ENCODE data around the gene LRRC10. TPM values are rescaled to one million over a fixed set of nuclear protein-coding genes. Genes with fewer than 3 reads are reported as not detected.
"Not testable (repeated sequence)": the region's sequence is repeated elsewhere in the genome, so short reads cannot be mapped to it uniquely, and the experiment has no call there.

LRRC10 gene
- total RNA-seq, 2 experiments from 2014 or later: not detected

GRCh38 chr12:69608114-69608513 lies 2.6 kb downstream of the LRRC10 start:
- ChIA-PET CTCF (interaction anchor here (0.7 kb wide), 1 partner anchor 156 kb away, joined by 3 read pairs; no protein-coding TSS in a partner anchor), POLR2A (no interaction called here)
- Mint-ChIP-seq H3K36me3 (ENCODE audit: low read depth) (peaks cover 7% of the 10 kb centered on the region), H3K4me3 (no peak overlapping the region), H3K4me1 (no peaks in the 10 kb centered on the region), H3K27ac (no peak overlapping the region), H3K27me3 (peaks cover 3% of the 10 kb centered on the region), H3K9me3 (no peaks in the 10 kb centered on the region)
- no peak for DNase-seq

- H3K9me3 Mint-ChIP-seq, DNase-seq, POLR2A ChIA-PET, CTCF ChIA-PET, H3K4me3 Mint-ChIP-seq, H3K27me3 Mint-ChIP-seq, H3K4me1 Mint-ChIP-seq, H3K27ac Mint-ChIP-seq: not testable (repeated sequence)
- peaks cover 34% of the 10 kb centered on the region for H3K36me3 Mint-ChIP-seq (ENCODE audit: low read depth)
Measured at GRCh38 chr12:69604275-69604674, 6.4 kb downstream of the LRRC10 start.

DNA sequence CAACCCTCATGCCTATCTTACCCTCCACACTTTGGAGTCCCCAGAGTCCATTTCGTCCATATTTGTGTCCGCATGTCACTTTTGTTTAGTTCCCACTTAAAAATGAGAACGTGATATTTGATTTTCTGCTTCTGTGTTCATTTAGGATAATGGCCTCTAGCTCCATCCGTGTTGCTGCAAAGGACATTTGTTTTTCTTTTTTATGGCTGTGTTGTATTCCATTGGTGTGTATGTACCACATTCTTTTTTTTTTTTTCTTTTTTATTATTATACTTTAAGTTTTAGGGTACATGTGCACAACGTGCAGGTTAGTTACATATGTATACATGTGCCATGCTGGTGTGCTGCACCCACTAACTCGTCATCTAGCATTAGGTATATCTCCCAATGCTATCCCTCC lies 7.2 kb downstream of the LRRC10 start:
- H3K4me3 Mint-ChIP-seq, H3K9me3 Mint-ChIP-seq, DNase-seq, H3K4me1 Mint-ChIP-seq, H3K27me3 Mint-ChIP-seq, POLR2A ChIA-PET, CTCF ChIA-PET, H3K27ac Mint-ChIP-seq: not testable (repeated sequence)
- H3K36me3 Mint-ChIP-seq (ENCODE audit: low read depth): peaks cover 38% of the 10 kb centered on the region

DNA sequence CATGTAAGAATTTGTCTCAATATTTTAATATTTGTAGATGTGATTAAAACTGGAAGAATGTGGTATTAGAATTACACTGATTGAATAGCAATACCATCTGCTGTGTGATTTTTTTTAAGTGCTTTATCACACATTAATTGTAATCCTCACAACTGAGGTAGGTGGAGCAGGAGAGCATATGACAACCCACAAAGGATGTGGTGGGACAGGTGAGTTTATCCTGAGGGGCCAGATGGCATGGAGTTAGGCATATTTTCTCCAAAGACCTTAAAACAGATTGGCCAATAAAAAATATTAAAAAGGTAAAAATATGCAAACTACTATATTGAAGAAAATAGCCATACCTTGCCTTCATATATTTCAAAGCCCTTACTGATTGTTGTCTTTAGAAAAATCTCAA lies 7.8 kb downstream of the LRRC10 start:
- Mint-ChIP-seq H3K4me3 (no peak overlapping the region), H3K27ac (no peak overlapping the region), H3K27me3 (no peaks in the 10 kb centered on the region), H3K9me3 (no peaks in the 10 kb centered on the region), H3K36me3 (ENCODE audit: low read depth) (peaks cover 43% of the 10 kb centered on the region), H3K4me1 (no peaks in the 10 kb centered on the region)
- DNase-seq: no peak
- ChIA-PET CTCF (no interaction called here), POLR2A (no interaction called here)

DNA sequence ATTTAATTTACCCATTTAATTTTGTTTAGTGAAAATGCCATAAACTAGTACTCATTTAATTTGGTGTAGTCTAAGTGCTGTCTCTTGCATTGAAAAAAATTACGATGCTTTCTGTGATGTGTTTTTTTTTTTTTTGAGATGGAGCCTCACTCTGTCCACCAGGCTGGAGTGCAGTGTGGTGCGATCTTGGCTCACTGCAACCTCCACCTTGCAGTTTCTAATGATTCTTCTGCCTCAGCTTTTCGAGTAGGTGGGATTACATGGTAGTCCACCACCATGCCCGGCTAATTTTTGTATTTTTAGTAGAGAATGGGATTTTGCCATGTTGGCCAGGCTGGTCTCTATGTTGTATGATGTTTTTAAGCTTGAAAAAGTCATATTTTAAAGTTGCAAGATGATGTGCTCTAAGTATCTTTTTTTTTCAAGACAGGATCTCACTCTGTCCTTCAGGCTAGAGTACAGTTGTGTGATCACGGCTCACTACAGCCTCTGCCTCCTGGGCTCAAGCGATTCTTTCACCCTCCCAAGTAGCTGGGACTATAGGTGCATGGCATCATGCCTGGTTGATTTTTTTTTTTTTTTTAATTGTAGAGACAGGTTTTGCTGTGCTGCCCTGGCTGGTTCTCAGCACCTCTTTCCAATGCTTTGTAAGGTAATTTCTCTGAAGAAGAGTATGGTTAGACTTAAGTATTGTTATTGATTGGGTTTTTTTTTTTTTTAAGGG lies 8.6 kb downstream of the LRRC10 start:
- Mint-ChIP-seq H3K36me3 (ENCODE audit: low read depth) (peaks cover 50% of the 10 kb centered on the region), H3K9me3 (no peaks in the 10 kb centered on the region), H3K4me1 (peaks cover 2% of the 10 kb centered on the region), H3K4me3 (no peak overlapping the region), H3K27me3 (no peaks in the 10 kb centered on the region), H3K27ac (no peak overlapping the region)
- POLR2A ChIA-PET: no interaction called here
- DNase-seq: no peak
- CTCF ChIA-PET: no interaction called here

DNA sequence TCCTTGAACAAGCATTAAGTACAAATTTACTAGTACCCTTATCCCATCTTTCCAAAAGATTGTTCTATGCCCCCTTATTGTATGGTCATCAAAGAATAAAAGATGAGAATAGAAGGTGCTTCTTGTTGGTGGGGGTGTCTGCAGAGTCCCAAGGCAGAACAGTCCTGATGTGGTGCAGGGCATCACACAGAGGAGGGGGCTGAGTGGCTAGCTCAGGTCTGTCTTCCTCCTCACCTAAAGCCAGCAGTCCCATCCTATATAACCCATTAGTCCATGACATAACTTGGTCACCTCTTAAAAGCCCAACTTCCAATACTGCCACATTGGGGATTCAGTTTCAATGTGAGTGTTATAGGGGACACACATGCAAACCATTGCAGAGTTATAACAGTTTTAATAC lies 9.9 kb downstream of the LRRC10 start:
- no peak for DNase-seq
- no peaks in the 10 kb centered on the region for H3K9me3 Mint-ChIP-seq
- H3K27me3 Mint-ChIP-seq: no peaks in the 10 kb centered on the region
- POLR2A ChIA-PET: no interaction called here
- no peak overlapping the region for H3K4me3 Mint-ChIP-seq
- H3K27ac Mint-ChIP-seq: no peak overlapping the region
- CTCF ChIA-PET: interaction anchor here (1.2 to 1.6 kb wide), 2 partner anchors 9 to 20 kb away, joined by 3 to 5 read pairs; partner anchors contain the start of gene LRRC10
- H3K36me3 Mint-ChIP-seq (ENCODE audit: low read depth): peaks cover 55% of the 10 kb centered on the region
- peaks cover 3% of the 10 kb centered on the region for H3K4me1 Mint-ChIP-seq

- H3K27me3 Mint-ChIP-seq: no peaks in the 10 kb centered on the region
- no peaks in the 10 kb centered on the region for H3K9me3 Mint-ChIP-seq
- no peak for DNase-seq
- ChIA-PET POLR2A (no interaction called here), CTCF (interaction anchor here (1.1 kb wide), 1 partner anchor 14 kb away, joined by 3 read pairs; no protein-coding TSS in a partner anchor)
- no peak overlapping the region for H3K4me3 Mint-ChIP-seq
- H3K4me1 Mint-ChIP-seq: peaks cover 8% of the 10 kb centered on the region
- H3K27ac Mint-ChIP-seq: no peak overlapping the region
- peaks cover 68% of the 10 kb centered on the region for H3K36me3 Mint-ChIP-seq (ENCODE audit: low read depth)
Measured at GRCh38 chr12:69598174-69598753, 12.4 kb downstream of the LRRC10 start.

GRCh38 chr12:69595689-69596088 lies 15.0 kb downstream of the LRRC10 start:
- H3K9me3 Mint-ChIP-seq: no peaks in the 10 kb centered on the region
- no peak overlapping the region for H3K4me3 Mint-ChIP-seq
- peaks cover 63% of the 10 kb centered on the region for H3K36me3 Mint-ChIP-seq (ENCODE audit: low read depth)
- CTCF ChIA-PET: interaction anchor here (1.0 kb wide), 1 partner anchor 14 kb away, joined by 3 read pairs; no protein-coding TSS in a partner anchor
- POLR2A ChIA-PET: no interaction called here
- peaks cover 12% of the 10 kb centered on the region for H3K4me1 Mint-ChIP-seq
- DNase-seq: no peak
- H3K27ac Mint-ChIP-seq: no peak overlapping the region
- H3K27me3 Mint-ChIP-seq: no peaks in the 10 kb centered on the region

GRCh38 chr12:69589082-69589481 lies 21.6 kb downstream of the LRRC10 start:
- no peaks in the 10 kb centered on the region for H3K27me3 Mint-ChIP-seq
- DNase-seq: no peak
- CTCF ChIA-PET: interaction anchor here (0.6 to 1.1 kb wide), 2 partner anchors 11 to 294 kb away, joined by 3 read pairs; no protein-coding TSS in a partner anchor
- no peaks in the 10 kb centered on the region for H3K9me3 Mint-ChIP-seq
- peaks cover 58% of the 10 kb centered on the region for H3K36me3 Mint-ChIP-seq (ENCODE audit: low read depth)
- no peak overlapping the region for H3K4me3 Mint-ChIP-seq
- H3K27ac Mint-ChIP-seq: no peak overlapping the region
- H3K4me1 Mint-ChIP-seq: peaks cover 18% of the 10 kb centered on the region
- POLR2A ChIA-PET: no interaction called here

GRCh38 chr12:69588527-69588926 lies 22.2 kb downstream of the LRRC10 start:
- POLR2A ChIA-PET: no interaction called here
- Mint-ChIP-seq H3K27me3 (no peaks in the 10 kb centered on the region), H3K4me3 (no peak overlapping the region), H3K27ac (no peak overlapping the region), H3K36me3 (ENCODE audit: low read depth) (peaks cover 52% of the 10 kb centered on the region), H3K9me3 (no peaks in the 10 kb centered on the region), H3K4me1 (peaks cover 20% of the 10 kb centered on the region)
- CTCF ChIA-PET: no interaction called here
- no peak for DNase-seq

DNA sequence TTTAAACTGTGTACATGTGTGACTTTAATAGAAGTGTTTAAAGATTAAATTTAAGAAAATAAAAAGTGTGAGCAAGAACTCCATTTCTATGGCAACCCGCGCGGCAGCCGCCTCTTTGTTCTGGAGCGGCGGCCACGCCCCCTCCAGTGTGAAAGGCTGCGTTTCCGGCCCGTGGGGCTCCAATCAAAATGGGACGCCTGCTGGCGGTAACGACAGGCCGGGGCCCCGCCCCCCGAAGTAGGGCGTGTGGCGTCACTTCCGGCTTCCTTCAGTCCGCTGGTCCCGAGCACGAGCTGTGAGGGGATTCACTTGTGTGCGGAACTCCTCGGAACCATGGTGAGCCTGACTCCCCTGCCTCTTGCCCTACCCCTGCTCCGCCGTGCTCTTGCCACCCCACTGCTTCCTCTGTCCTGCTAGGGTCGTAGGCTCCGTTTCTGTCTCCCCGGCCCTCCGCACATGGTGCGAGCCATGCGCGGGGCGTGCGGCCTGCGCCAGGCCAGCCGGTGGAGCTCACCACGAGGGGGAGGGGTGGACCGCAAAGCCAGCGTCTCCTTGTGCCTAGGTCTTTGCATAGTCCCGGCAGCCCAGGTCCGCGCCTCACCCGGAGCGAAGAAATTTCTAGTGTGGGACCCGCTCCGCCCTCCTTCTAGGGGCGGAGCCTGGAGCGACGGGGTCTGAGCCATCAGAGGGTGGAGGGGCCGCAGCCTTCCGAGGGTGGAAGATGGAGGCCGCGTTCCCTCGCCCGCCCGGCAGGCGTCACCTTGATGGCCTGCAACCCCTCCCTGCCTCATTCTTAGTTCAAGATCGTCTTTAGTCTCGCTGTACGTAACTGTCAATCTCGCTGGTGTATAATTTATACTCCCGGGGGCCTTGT lies 25.3 kb downstream of the LRRC10 start, which contains the start of gene CCT2:
TSS of gene CCT2 (plus strand) at position 271 of the 874 bp plus-strand sequence. CDS start at position 334, 63 bp downstream.
- peaks cover 17% of the 10 kb centered on the region for H3K4me1 Mint-ChIP-seq
- peaks cover 29% of the 10 kb centered on the region for H3K36me3 Mint-ChIP-seq (ENCODE audit: low read depth)

GRCh38 chr12:69583203-69583602 lies 27.5 kb downstream of the LRRC10 start:
- H3K27ac Mint-ChIP-seq: no peak overlapping the region
- CTCF ChIA-PET: interaction anchor here (0.9 kb wide), 1 partner anchor 12 kb away, joined by 3 read pairs; no protein-coding TSS in a partner anchor
- DNase-seq: no peak
- POLR2A ChIA-PET: no interaction called here
- H3K36me3 Mint-ChIP-seq (ENCODE audit: low read depth): peaks cover 12% of the 10 kb centered on the region
- no peaks in the 10 kb centered on the region for H3K9me3 Mint-ChIP-seq
- H3K4me1 Mint-ChIP-seq: peaks cover 10% of the 10 kb centered on the region
- H3K27me3 Mint-ChIP-seq: no peaks in the 10 kb centered on the region
- no peak overlapping the region for H3K4me3 Mint-ChIP-seq

More for the DNA sequence above, 25.3 kb downstream of the LRRC10 start, which contains the start of gene CCT2:
- DNase-seq: peak; percentile 97
- Mint-ChIP-seq H3K9me3 (no peaks in the 10 kb centered on the region), H3K27ac (peak within 1 kb of the TSS; percentile 96), H3K4me3 (peak within 1 kb of the TSS; percentile 87), H3K27me3 (no peaks in the 10 kb centered on the region)
- ChIA-PET CTCF (no interaction called here), POLR2A (interaction anchor here (0.6 kb wide), 1 partner anchor 228 kb away, joined by 3 read pairs; no protein-coding TSS in a partner anchor)

DNA sequence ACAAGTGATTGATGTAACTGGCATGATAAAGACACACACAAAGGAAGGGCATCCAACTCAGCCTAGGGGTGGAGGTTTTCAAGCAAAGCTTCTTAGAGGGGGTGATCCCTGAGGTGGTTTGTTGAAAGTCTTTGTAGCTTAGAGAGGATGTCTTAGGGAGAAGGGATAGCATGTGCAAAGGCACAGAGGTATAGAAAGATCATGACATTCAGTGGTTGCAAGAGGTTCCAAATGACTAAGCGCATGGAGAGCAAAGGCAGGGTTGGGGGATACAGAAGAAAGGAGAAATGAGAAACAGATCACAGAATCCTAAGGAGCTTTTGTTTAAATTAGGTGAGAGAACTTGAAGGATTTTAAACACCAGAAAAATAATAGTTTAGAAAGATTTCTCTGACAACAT lies 30.6 kb downstream of the LRRC10 start:
- no peaks in the 10 kb centered on the region for H3K9me3 Mint-ChIP-seq
- H3K36me3 Mint-ChIP-seq (ENCODE audit: low read depth): peaks cover 5% of the 10 kb centered on the region
- H3K4me1 Mint-ChIP-seq: peaks cover 5% of the 10 kb centered on the region
- POLR2A ChIA-PET: no interaction called here
- no peak overlapping the region for H3K4me3 Mint-ChIP-seq
- CTCF ChIA-PET: interaction anchor here (1.0 to 2.8 kb wide), 3 partner anchors 9 to 220 kb away, joined by 3 to 13 read pairs (median 3); no protein-coding TSS in a partner anchor
- H3K27me3 Mint-ChIP-seq: no peaks in the 10 kb centered on the region
- DNase-seq: no peak
- no peak overlapping the region for H3K27ac Mint-ChIP-seq
